Stimulated activated CD4-positive, alpha-beta T cell treated with anti-CD3 and anti-CD28 coated beads, Interleukin-15, amount 100 ng/mL, for 48 hours (primary cell): Measurements from ENCODE around the gene GPR35.

Experiments
- DNase-seq, 2 donors: peaks; one replicate each; pipeline ENCODE4 v3.0.0-alpha.2; 2020; ENCODE audit warnings: low read depth in 2 of 2

Gene GPR35

DNA sequence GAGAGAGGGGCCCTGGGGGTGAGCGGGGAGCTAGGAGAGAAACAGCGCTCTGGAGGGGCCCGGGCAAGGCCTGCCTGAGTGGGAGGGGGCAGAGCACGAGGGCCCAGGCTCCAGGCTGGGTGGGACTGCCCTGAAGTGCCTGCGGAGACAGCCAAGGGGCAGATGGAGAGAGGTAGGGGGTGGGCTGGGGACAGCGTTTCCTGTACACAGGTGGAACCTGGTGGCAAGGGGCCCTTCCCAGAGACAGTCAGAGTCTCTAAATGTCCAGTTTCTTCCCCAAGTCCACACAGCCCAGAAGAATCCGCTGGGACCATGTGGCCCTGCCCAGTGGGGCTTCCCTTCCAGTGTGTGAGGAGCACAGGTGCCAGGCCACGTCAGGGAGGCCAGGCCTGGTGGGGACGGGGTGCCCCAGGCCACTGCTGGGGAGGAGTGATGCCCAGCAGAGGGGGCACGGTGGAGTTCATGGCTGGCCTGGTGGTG, 1.7 kb upstream of the GPR35 start:
- DNase-seq, result no peak

DNA sequence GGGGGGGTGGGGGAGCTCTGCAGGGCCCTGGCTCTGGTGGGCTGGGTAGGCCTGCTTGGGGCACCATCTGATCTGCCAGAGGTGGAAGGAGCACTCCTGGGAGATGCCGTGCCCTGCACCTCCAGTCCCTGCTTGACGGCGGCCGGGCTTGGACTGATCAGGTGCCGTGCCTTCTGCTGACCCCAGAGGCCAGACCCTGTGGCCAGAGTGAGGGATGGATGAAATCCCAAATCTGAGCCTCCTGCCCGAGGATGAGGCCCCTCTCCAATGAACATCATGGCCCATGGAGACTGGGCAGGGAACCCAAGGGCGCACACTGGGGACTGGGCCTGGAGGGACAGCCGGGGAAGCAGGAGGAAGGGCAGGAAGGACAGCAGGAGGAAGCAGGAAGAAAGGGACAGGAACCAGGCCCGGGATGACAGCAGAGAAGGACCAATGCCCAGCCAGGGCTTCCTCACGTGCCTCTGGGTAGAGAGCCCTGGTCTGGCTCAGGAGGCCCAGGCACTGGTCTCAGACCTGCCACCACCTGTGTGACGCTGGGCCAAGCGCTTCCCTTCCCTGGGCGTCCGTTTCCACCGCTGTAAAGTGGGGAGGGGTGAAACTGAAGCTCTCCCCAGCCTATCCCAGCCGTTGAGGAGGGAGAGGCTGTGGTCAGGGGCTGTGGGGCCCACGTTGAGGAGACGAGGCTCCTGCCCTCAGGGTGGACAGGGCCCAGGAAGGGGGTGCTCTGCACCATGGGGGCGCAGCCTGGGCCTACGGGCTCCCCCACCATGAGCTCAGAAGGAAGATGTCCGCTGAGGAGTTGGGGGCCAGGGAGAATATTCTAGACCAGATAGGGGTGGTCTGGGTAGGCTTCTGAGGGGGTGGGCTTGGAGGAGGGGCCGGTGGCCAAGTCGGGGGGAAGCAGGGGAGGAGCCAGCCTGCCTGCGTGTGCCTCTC, 1.0 kb upstream of the GPR35 start:
- no peak for DNase-seq

DNA sequence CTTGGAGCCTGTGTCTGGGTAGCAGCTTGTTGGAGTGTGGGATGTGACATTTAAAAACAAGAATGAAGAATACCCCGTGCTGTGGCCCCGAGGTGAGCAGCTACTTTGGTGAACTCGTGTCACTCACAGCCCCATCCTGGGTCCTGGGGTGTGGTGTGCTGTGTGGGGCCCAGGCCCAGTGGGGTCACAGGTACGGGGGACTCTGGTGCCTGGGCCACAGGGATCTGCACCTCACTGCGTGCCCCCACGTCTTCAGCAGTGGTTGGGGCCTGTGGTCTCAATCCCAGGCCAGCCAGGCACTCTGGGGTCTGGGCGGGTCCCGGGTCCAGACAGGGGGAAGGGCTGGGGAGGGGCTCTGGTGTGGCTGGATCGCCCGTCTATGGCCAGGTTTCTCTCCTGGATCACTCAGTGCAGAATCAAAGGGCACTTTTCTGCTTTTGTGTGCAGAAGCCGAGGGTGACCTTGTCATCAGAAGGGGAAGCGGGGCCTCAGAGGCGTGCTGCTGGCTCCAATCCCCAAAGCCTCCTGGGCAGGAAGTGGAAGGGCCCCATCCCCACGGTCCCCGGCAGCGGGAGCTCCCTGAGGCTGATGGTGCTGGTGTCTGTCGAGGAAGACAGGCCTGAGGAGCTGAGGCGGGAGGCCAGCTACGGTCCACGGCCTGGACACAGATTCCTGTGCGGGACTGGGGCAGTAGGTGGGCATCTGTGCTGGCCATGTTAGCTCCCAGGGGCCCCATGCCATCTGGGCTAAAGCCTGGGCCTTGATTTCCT, 1.4 kb downstream of the GPR35 start:
- DNase-seq, result peak in 1 of 2 donors; percentile 22

DNA sequence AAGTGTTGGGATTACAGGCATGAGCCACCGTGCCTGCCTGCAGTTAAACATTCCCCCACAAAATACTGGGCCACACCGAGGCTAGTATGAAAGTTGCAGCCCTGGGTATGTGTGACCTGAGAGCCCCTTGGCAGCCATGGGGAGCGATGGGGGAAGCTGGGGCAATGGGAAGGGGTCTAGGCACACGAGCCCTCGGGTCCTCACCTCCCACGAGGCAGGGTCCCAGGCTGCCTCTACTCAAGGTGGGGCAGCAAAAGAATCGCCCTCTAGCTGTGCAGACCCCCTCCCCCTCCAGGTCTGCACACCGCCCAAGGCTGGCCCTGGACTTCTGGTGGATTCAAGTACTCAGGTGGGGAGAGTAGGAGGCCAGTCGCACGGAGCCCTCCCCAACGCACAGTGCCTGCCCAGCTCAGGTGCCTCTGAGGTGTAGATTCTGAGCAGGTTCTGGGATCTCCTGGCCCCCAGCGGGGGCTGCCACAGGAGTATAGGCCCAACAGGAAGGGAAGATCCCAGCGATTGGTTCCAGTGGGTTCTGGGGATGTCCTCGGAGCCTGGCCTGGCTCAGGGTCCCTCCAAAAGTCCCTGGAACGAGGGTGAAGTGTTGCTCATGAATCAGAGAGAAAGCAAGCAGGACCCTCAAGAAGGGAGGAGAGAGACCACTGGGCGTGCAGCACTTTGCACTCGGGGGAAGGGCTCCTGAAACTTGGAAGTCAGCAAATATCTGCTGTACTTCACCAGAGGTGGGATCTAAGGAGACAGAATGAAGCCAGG, 2.6 kb downstream of the GPR35 start:
- DNase-seq, result no peak

DNA sequence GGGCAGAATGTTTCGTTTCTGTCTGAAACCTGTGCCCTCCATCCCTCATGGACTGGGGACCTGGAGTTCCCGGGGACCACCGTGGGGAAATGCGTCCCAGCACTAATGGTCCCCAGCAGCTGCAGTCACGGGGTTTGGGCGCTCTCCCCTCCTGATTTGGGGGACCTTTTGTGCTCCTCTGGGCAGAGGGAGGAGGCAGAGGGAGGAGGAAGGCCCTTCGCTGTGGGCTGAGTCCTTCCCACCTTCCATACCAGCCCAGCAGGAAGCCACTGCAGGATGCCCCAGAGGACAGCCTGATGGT, 3.2 kb downstream of the GPR35 start:
- no peak for DNase-seq

DNA sequence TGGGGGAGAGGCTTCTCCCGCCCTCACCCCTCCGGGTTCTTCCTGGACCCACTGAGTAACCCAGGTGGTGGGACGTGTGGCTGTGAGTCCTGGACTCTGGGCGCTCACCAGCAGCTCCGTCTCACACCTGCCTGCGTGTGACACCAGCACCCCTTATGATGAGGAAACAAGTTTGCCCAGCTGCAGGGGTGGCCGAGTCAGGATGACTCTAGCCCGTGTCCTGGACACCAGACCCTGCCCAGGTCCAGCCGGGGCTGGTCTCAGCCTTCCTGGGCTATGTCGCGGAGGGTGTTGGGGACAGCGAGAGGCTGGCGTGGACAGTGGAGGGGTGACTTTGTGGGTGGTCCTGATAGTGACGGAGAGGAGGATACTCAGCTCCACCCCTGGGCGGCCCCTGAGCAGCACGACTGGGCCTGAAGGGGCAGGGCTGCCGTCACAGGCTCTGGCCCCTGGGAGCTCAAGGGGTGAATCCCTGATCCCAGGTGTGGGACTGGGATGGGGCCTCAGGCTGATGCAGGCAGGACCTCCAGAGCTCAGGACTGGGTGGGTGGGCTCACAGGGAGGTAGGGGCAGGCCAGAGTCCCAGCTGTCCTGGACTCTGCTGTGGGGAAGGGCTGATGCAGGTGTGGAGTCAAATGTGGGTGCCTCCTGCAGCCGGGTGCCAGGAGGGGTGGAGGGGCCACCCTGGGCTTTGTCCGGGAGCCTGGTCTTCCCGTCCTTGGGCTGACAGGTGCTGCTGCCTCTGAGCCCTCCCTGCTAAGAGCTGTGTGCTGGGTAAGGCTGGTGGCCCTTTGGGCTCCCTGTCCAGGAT, 3.7 kb downstream of the GPR35 start:
- no peak for DNase-seq

DNA sequence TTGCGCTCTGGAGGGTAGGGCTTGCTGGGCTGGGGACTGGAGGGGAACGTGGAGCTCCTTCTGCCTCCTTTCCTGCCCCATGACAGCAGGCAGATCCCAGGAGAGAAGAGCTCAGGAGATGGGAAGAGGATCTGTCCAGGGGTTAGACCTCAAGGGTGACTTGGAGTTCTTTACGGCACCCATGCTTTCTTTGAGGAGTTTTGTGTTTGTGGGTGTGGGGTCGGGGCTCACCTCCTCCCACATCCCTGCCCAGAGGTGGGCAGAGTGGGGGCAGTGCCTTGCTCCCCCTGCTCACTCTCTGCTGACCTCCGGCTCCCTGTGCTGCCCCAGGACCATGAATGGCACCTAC, 4.3 kb downstream of the GPR35 start:
- DNase-seq, result no peak

DNA sequence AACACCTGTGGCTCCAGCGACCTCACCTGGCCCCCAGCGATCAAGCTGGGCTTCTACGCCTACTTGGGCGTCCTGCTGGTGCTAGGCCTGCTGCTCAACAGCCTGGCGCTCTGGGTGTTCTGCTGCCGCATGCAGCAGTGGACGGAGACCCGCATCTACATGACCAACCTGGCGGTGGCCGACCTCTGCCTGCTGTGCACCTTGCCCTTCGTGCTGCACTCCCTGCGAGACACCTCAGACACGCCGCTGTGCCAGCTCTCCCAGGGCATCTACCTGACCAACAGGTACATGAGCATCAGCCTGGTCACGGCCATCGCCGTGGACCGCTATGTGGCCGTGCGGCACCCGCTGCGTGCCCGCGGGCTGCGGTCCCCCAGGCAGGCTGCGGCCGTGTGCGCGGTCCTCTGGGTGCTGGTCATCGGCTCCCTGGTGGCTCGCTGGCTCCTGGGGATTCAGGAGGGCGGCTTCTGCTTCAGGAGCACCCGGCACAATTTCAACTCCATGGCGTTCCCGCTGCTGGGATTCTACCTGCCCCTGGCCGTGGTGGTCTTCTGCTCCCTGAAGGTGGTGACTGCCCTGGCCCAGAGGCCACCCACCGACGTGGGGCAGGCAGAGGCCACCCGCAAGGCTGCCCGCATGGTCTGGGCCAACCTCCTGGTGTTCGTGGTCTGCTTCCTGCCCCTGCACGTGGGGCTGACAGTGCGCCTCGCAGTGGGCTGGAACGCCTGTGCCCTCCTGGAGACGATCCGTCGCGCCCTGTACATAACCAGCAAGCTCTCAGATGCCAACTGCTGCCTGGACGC, 4.9 kb downstream of the GPR35 start:
- DNase-seq, result no peak

DNA sequence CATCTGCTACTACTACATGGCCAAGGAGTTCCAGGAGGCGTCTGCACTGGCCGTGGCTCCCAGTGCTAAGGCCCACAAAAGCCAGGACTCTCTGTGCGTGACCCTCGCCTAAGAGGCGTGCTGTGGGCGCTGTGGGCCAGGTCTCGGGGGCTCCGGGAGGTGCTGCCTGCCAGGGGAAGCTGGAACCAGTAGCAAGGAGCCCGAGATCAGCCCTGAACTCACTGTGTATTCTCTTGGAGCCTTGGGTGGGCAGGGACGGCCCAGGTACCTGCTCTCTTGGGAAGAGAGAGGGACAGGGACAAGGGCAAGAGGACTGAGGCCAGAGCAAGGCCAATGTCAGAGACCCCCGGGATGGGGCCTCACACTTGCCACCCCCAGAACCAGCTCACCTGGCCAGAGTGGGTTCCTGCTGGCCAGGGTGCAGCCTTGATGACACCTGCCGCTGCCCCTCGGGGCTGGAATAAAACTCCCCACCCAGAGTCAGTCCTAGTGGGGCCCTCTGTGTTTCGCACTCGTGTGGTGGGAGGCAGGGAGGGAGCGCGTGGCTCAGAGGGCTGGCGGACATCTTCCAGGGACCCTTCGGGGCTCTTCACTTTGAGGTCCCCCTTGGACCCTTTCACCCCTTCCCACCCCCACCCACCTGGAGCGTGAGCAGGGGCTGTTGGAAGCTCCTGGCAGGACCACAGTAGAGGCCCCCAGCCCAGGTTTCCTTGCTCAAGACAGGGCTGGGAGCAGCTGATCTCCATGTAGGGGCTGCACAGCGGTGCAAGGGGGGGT, 5.7 kb downstream of the GPR35 start:
- DNase-seq, result no peak

DNA sequence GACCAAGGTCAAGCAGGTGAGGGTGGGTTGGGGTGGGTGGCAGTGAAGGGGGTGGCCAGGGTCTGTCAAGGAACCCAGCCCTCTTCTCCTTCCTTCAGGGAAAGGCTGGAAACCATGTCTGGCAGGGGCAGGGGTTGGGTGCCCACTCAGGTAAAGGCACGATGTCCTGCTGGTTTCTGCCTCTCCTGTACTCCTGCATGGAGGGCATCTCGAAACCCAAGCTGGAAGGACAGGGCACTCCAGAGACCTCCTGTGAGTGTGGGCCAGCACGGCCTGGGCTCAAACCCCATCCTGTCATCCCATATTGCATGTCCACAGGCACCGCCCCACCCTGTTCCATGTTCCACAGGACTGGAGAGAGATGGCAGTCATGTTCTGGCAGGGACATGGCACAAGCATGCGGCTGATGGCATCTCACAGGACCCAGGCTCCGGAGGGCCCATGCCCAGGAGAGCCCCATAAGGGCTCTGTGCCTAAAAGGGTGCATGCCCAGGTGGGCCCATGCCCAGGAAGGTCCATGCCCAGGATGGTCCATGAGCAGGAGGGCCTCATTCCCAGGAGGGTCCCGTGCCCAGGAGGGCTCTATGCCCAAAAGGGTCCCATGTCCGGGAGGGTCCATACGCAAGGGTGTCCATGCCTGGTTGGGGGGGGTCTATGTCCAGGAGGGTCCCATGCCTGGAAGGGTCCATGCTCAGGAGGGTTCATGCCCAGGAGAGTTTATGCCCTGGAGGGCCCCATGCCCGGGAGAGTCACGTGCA, 6.4 kb downstream of the GPR35 start:
- DNase-seq, result no peak

DNA sequence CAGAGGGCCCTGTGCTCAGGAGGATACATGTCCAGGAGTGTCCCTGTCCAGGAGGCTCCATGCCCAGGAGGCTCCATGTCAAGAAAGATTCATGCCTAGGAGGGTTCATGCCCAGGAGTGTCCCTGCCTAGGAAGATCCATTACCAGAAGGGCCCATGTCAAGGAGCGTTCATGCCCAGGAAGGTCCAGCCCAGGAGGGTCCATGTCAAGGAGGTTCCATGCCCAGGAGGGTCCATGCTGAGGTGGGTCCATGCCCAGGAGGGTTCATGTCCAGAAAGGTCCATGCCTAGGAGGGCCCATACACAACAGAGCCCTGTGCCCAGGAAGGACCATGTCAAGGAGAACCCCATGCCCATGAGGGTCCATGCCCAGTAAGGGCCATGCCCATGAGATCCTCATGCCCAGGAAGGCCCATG, 7.0 kb downstream of the GPR35 start:
- DNase-seq, result no peak

DNA sequence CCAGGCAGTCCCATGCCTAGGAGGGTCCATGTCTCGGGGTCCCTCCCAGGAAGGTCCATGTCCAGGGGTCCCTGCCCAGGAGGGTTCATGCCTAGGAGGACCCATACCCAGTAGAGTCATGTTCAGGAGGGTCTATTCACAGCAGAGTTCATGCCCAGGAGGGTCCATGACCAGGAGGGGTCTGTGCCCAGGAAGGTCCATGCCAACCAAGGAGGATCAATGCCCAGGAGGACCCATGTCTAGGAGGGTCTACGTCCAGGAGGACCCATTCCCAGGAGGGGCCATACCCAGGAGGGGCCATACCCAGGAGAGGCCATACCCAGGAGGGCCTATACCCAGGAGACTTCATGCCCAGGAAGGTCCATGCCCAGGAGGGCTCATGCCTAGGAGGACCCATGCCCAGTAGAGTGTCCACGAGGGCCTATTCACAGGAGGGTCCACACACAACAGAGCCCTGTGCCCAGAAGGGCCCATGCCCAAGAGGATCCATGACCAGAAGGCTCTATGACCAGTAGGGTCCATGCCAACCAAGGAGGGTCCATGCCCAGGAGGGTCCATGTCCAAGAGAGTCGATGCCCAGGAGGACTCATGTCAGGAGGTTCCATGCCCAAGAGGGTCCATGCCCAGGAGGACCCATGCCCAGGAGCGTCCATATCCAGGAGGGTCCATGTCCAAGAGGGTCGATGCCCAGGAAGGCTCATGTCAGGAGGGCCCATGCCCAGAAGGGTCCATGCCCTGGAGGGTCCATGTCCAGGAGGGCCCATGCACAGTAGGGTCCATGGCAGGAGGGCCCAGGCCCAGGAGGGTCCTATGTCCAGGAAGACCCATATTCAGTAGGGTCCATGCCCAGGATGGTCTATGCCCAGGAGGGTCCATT, 10.1 kb downstream of the GPR35 start:
- DNase-seq, result no peak

DNA sequence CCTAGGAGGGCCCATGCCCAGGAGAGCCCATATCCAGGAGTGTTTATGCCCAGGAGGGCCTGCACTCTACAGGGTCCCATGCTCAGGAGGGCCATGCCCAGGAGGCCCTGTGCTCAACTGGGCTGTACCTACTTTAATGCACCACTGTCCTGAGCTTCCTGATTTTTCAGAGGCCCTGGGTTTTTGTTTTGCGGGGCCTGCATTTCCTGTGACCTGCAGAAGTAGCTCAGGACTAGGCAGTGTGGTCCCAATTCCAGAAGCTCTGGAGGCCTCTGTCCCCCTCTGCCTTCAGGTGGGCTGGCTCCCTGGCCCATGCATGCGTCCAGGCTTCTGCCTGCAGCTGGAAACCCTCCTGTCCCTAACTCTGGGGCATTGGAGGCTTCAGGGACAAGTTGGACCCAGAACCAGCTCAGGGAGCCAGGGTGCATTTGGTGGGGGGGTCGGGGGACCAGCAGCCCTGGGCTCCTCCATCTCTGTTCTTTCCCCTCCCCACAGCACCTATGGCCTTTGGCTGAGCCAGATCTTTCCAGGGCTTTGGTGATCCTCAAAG, 10.8 kb downstream of the GPR35 start:
- no peak for DNase-seq

DNA sequence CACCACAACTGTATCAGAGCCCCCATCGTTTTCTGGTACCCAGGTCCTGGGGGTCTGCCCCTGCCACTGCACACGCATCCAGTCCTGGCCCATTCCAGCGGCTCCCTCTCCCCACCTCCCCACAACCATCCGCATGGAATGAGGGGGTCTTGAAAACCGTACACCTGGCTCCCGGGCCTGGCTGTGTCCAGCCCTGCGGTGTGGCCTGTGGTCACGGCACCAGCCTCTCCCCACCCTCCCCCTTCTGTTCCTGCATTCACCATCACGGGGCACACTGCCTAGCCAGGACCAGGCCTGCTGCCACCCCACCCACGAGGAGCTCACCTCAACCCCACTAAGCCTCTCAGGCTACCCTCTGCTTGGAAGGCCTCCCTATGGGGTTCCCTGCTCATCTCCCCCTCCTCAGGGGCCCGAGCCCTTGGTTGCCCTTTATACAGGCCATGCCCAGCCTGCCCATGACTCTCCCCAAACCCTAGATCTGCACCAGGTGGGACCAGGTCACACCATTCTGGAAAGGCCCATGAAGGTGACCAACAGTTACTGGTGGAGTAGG, 11.4 kb downstream of the GPR35 start:
- DNase-seq, result no peak

DNA sequence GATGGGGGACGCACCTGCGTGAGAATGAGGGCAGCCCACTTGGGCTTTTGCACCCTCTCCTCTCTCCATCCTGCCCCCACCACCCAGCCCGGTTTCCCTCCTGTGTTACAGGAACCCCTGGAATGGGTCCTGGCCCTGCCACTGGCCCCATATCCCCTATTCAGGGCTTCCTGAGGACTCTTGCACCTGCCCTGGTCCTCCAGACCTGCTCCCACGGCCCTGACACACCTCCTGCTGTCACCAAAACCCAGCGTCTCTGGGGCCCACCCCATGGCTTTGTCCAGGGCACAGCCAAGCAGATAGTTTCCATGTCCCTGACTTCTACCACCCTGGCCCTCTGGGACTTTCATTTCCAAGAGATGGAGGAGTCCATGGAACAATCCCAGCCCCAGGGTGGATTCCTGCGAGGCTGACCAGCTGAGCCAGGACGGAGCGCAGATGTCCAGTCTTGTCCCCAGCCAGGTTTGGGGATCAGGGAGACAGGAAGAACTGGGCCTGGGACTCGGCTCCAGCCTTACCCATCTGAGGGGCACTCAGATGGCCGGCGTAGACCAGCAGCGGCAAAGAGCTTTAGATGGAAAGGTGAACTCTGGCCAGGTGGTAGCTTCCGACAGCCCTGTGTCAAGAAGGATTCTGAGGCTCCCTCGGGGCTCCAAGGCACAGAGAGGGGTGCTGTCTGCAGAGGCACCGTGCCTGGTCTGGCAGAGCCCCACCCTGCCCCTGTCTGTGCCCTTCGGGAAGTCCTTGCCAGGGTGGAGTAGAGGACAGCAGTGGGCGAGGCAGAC, 12.0 kb downstream of the GPR35 start:
- DNase-seq, result no peak

DNA sequence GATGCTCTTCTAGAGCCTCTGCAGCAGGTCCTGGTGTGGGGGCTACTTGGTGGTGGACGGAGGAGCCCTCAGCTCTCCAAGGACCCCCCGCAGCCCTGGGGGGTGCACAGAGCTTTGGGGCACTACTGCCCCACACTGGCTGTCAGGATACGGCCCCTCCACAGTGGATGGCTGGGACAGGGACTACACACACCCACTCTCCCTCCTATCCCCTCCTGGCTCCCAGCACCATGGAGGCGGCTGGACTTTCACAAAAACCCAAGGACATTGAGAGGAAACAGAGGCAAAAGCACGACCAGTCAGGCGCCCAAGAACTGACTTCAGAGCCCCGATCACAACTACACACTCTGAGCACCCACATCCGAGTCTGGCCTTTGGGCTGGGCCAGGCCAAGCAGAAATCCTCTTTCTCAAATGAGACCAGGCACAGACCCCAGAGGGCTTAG, 12.6 kb downstream of the GPR35 start:
- DNase-seq, result no peak
